NCI-H82 treated with DMSO at 0.1 percent for 48 hours (cell line): ENCODE results near the gene METAP1.
A peak's percentile ranks its signal among the peaks of the same experiment; 100 is the strongest.
"Not testable (repeated sequence)": the region's sequence is repeated elsewhere in the genome, so short reads cannot be mapped to it uniquely, and the experiment has no call there.

ENCODE experiments used
- DNase-seq: peaks from one replicate; lab custom pipeline; 2025; ENCODE audit not compliant: unreplicated experiment; lab: John Stamatoyannopoulos, UW

Gene METAP1

GRCh38 chr4:98995183-98996055, at the start of gene METAP1:
METAP1 (plus strand) TSS chr4:98995721; CDS start chr4:98995754, 33 bp downstream.
- peak; percentile 75 for DNase-seq

DNA sequence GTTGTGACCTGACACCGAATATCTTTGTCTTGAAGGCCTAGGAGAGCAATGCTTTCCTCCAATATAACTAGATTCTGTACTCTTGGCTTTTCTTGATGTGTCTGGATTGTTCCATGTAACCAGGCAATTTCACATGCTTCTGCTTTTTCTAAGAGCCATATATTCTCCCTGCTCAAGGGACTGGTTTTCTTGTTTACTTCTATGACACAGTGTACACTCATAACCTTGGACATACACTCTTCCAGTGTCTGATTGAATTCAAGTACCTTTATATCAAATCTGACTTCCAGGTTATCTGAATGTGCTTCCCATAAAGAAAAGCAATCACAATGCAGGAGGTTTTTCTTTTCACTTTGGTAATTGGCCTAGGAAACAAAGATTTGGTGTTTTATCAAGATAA, 49.2 kb upstream of the METAP1 start:
- DNase-seq, result no peak

DNA sequence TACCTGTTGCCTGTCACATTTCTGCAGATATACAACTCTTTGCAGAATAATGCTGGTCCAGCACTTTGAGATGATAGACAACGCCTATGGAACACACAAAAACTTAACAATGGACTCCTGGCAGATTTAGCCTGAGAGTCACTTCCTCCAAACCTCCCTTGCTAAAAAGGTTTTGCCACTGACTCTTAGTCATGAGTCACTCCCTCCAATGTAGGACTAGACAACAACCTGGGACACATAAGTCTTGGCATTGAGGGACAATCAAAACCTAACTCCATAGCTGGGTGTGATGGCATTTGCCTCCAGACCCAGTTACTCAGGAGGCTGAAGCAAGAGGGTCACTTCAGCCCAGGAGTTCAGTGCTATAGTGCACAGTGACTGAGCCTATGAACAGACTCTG, 44.6 kb upstream of the METAP1 start:
- DNase-seq, result no peak

DNA sequence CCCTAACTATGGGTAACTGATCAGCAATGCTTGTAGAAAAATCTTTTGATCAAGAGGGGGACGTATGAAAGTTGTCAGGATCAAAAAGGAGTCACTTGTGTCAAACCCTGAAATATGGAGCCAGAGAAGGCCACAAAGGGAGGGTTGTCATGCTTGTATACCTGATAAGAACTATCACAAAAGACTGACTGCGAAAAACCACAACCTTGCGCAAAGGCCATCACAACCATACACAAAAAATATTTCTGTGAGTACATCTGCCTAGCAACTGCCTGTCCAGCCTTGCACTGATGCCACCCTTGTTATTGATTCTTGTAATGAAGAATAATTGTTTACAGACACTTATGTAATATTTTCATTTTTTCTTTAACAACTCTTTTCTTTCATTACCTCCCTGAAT, 43.8 kb upstream of the METAP1 start:
- no peak for DNase-seq

DNA sequence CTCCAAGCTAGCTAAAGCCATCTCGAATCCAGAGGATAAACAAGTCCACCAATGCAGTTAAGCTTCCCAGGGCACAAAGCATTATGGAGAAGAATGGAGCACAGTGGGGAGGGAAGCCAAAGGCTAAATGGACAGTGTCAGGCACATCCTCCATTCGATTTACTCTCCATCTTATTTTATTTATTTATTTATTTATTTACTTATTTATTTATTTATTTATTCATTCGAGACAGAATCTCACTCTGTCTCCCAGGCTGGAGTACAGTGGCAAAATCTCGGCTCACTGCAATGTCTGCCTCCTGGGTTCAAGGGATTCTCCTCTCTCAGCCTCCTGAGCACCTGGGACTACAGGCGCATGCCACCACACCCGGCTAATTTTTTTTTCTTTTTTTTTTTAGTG, 40.3 kb upstream of the METAP1 start:
- no peak for DNase-seq

DNA sequence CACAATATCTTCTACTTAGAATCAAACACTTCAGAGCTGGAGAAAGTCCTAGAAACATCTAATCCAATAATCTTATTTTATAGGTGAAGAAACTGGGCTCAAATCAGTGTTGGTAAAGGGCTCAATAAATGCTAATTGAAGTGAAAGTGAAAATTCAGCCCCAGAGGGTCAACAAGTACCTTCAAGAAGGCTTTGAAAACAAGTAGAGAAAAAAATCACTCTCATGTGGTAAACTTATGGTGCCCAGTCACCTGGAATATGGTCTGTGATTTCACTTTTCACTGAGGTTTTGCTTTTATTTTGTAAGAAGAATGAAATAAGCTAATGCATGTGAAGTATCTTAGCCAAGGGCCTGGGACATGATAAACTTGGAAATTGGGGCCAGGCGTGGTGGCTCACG, 37.5 kb upstream of the METAP1 start:
- no peak for DNase-seq

DNA sequence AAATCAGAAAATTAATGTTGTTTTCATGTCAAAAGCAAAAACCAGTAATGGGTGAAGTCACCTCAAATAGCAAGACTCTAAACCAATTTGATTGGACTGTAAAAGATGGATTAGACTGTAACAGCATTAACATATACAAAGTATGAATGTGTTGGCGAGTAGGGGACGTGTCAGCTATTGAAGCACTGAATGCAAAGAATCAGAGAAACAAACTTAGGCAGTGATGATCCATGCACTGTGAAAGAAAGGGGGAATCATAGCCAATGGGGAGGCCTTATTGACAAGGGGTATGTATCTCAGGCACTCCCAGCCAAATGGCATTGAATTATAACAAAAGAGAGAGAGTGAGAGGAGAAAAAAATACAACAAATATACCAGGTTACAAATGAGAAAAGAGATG, 36.1 kb upstream of the METAP1 start:
- no peak for DNase-seq

GRCh38 chr4:98961770-98962169, 33.8 kb upstream of the METAP1 start:
- DNase-seq, result no peak

DNA sequence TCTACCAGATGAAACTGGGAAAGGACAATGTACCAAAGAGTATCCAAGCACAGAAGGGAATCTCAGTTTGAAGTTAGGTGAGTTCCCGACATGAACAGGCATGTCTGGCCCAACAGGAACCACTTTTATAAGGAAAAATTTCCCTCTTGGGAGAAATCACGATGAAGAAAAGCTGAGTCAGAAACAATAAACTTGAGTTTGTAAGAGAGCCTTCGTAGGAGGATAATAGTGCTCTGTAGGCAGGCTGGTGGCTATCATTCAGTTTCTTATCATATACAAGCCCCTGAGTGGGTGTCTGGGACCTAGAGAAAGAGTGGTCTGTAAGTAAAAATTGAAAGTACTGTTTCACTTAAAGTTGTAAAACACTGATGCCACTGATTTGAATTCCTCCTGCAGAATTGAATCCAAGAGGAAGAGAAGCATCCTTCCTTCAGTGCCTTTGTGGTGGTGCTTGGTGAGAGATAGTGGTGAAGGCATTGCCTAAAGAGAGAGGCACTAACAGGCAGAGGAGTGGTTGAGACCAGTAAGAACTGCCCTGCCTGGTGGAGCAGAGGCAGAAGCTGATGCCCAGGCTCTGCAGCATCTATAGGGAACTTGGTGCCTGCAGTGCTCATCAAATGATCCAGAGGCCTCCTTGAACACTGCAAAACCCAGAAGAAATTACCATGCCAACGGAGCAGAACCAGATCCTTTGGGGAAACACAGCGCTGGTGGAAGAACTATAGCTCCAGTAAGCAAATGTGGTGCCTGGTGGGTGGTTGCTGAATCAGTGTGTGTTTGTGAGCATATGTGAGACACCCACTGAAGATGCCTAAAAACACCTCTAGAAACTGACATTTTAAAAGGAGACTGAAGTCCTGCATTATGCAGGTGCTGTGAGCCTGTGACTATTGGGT, 31.7 kb upstream of the METAP1 start:
- DNase-seq, result no peak

GRCh38 chr4:98966926-98967325, 28.6 kb upstream of the METAP1 start:
- no peak for DNase-seq

DNA sequence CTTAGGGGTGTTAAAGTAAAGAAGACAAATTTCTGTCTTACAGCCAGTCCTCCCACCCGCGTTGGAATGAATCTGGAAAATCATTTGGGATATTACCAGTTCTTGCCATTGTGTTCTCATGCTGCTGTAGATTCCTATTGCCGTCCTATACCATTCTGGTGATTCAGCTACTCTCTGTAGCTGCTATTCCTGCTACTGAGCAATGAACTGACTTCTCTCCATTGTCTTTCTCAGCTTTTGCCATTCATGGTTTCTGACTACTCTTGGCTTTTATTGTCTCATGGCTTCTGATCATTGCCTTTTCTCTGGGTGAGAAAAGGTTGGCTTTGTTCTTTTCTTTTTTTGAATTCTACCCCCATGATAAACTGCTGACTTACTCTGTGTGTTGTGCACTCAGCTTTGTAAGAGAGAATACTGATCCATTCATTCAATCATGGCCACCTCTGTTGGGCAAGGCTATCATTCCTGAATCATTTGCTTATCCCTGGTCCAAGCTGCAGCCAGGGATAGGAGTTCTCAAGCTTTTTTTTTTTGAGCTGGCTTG, 27.7 kb upstream of the METAP1 start:
- DNase-seq, result no peak

DNA sequence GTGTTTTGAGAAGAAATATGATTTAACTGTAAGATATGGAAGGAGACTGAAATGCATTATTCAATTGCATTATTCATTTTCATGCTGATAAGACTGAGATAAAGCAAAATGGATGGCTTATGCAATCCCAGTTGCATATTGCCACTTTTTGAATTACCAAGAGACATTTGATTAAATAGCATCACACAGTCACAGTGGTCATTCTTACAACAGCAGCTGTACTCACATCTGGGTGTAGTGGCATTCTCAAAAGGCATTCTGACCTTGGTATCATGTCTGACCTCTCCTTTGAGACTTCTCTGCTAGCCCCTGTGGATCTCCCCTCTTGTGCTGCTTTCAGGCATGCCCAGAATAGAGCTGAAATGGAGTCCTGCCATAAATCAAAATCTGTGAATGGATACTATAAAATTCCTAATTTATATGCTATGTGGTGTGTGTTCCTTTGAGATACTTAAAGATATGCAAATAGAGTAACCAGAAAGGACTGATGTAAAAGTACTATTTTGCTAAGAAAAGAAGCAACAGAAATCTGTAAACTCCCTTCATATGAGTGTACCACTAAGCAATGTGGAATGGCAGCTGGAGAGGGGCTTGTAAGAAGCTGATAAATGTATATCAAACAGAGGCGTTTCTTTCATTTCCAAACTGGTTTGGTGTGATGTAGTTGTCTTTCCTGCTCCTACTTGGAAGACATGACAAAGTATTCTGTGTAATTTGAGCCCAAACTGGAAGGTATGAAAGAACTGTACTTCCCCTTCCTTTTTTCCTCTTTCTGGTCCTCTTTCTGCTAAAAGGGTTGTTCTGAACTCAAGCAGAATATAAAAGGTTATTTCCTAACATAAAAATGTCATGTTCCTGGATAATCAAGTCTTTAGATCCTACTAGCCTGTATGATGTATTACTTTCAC, 25.4 kb upstream of the METAP1 start:
- no peak for DNase-seq

- no peak for DNase-seq
These were observed 18.8 kb upstream of the METAP1 start for GRCh38 chr4:98976716-98977115.

DNA sequence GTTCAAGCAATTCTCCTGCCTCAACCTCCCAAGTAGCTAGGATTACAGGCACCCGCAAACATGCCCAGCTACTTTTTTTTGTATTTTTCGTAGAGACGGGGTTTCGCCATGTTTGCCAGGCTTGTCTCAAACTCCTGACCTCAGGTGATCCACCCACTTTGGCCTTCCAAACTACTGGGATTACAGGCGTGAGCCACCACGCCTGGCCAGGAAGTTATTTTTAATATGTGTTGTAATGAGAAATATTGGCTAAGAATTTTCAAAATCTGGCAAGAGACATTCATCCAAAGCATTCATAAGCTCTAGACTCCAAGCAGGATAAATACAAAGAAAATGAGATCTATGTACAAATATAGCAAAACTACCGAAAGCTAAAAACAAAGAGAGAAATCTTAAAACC, 18.0 kb upstream of the METAP1 start:
- no peak for DNase-seq

DNA sequence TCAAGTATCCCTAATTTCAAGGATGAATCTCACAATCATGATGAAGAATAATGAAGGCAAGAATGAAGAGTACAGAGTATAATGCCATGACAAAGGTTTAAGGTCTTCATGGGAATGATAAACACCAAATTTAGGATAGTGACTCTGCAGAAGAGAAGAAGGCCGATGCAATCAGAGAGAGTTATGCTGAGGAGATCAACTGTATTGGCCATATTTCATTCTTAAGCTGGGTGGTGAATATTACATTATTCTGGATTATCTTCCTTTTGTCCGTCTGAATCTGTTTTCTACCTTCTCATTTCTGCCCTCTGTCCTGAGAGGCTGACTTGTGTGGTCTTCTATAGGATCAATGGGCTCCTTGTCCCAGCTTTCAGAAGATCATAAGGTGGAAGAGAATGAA, 7.8 kb upstream of the METAP1 start:
- no peak for DNase-seq

GRCh38 chr4:98992835-98993234, 2.7 kb upstream of the METAP1 start:
- DNase-seq, result not testable (repeated sequence)

GRCh38 chr4:98993419-98994071, 2.0 kb upstream of the METAP1 start:
- no peak for DNase-seq

DNA sequence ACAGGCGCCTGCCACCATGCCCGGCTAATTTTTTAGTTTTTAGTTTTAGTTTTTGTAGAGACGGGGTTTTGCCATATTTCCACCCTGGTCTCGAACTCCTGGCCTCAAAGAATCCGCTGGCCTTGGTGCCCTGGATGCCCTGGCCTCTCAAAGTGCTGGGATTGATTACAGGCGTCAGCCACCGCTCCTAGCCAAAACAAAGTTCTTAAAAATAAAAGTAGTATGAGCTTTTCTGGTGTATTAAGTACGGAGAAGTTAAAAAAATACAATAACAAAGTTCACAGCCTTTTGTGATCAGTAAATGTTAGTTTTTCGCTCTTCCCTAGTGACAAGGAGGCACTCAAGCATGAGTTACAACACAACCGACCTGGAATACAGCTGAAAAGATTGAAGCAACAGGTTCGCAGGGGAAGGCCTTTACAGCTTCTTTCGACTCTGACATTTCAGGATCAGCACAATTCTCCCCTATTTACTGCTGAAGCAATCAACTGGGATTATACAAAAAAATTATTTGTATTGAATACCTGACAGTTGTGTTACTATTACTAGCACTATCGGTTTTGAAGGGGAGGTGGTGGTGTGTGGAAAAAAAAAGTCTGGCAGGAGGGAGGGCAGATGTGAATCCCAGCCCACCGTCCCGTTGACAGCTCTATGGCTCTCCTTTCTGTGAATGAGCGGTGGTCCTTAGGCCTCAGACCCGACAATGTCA, 893 bp upstream of the METAP1 start:
- no peak for DNase-seq

DNA sequence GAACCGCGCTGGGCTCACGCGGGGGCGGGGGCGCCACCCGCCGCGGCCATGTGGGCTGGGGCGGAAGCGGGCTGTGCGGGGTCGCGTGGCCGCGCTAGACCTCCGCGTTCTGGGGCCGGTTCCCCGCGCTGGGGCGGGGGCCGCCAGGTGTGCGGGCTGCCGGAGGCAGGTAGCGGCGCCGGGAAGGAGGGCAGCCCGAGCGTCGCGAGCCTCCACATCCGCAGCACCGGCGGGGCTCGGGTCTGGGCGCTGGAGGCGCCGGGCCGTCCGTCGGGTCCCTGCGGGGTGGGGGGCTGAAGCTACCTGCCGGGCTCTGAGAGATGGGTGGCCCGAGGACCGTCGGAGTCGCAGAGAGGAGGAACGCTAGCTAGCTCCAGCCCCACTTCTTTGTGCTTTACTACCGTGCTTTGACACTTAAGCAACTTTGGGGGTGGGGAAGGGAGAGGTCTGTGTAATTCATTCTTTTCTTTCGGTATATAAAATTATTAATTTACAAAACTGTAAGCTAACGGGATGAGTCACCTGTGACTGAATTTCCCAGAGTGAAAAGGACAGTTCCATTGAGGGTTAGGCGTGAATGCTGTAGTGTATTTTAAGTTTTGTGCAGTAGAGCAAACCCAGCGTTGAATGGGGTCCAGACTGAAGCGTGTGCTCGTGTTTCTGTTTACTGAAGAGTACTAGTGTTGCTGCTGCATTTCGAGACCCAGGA, 689 bp downstream of the METAP1 start:
- DNase-seq, result no peak
